NB4 (cell line): Measurements from ENCODE around the gene KMT2C.

Experiments
- CTCF ChIP-seq: IDR thresholded peaks from one replicate; pipeline ENCODE4 v1.5.1; 2012; ENCODE audit warnings: low read depth, low read length
- MYC ChIP-seq: IDR thresholded peaks from 2 replicates; pipeline ENCODE4 v1.6.1; 2011; ENCODE audit warnings: low read depth, low read length

- TF ChIP-seq CTCF (no peak), MYC (no peak)
These were observed 204.7 kb downstream of the KMT2C start for GRCh38 chr7:152231089-152231488.
